Lower leg skin (tissue), 3 donors: Measurements from ENCODE around the gene CCDC81.

Experiments used
- CTCF ChIP-seq, 3 donors: fragments of 450-650 bp; IDR thresholded peaks; one replicate each; pipeline ENCODE4 v1.5.1; 2016; ENCODE audit warnings: antibody characterized with exemption in 3 of 3, mild to moderate bottlenecking in 3 of 3, moderate library complexity in 2 of 3
- POLR2A ChIP-seq, 2 donors: fragments of 450-650 bp; IDR thresholded peaks; one replicate each; pipeline ENCODE4 v1.6.1; 2016 to 2017; ENCODE audit warnings: antibody characterized with exemption in 2 of 2, mild to moderate bottlenecking in 1 of 2, moderate library complexity in 1 of 2

- no peak for TF ChIP-seq CTCF (IDR thresholded peaks at IDR 0.05)
- no peak for TF ChIP-seq POLR2A (IDR thresholded peaks at IDR 0.05)
These were observed 44.2 kb downstream of the CCDC81 start for GRCh38 chr11:86418917-86419316.
